Effector CD8-positive, alpha-beta T cell (primary cell): Measurements from ENCODE around the gene MRPS21.
A peak's percentile ranks its signal among the peaks of the same experiment; 100 is the strongest.
"Not testable (repeated sequence)": the region's sequence is repeated elsewhere in the genome, so short reads cannot be mapped to it uniquely, and the experiment has no call there.

ENCODE experiments used
- DNase-seq: peaks from one replicate; lab custom pipeline; 2025; lab: John Stamatoyannopoulos, UW

MRPS21 gene

DNA sequence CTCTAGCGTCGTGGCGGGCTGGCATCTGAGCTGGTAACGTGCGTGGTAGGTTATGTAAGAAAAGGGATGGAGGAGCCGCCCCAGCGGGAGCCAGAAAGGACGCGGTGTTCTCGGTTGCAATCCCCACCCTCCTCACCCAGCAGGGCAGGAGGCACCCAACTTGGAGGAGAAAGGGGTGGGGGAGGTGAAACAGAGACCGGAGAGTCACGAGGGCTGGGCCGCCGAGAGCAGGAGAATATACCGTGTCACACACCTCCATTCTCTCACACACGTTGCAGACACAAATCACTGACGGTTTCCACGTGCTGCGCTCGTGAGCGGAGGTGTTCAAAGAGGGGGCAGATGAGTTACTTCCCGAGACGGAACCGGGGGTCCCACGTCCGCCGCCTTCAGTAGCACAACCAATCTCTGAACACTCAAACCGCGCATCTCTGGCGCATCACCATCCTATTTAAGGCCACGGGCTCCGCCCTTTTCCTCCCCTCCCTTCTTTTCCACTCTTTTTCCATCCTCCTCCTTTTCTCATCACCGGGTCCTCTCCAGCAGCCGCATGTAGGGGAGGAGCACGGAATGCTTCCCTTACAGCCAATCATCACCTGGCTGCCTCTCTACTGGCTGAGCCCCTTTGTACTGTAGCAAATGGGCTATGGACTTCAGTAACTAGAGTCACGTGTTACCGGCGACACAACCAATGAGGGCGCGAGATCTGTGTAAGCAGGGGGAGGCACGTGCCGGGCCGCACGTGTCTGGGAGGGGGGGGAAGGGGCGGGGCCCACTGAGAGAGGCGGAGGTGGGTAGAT lies 11.7 kb upstream of the MRPS21 start, which contains the start of gene CIART:
TSS of gene CIART (plus strand) at position 797 of the 800 bp plus-strand sequence. CDS start 714 bp downstream, outside the sequence.
- DNase-seq = peak; percentile 71

DNA sequence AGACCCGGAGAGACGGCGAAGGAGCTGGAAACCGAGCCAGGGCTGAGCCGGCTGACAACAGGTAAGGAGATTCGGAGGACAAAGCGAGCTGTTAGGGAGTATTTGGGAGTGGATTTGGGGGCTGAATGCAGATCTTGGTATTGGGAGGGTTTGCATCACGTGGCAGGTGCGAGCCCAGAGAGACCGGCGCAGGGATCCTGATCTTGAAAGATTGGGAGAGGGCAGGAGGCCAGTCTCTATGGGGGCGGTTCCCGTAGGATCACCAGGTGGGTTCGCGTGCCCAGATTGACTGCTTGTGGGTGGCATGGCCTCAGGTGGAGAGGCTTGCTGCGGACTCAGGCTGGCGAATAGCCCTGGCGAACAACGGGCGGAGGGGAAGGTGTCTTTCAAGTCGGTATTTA lies 11.1 kb upstream of the MRPS21 start:
- no peak for DNase-seq

DNA sequence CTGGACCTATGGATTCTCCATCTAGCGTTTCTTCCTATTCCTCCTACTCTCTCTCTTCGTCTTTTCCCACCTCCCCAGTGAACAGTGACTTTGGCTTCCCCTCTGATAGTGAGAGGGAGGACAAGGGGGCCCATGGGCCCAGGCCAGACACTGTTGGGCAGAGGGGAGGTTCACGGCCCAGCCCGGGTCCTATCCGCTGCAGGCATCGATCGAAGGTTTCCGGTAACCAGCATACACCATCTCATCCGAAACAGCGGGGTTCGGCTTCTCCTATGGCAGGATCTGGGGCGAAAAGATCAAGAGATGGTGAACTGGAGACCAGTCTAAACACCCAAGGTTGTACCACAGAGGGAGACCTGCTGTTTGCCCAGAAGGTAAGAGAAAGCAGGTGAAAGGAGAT lies 10.4 kb upstream of the MRPS21 start:
- DNase-seq = no peak

DNA sequence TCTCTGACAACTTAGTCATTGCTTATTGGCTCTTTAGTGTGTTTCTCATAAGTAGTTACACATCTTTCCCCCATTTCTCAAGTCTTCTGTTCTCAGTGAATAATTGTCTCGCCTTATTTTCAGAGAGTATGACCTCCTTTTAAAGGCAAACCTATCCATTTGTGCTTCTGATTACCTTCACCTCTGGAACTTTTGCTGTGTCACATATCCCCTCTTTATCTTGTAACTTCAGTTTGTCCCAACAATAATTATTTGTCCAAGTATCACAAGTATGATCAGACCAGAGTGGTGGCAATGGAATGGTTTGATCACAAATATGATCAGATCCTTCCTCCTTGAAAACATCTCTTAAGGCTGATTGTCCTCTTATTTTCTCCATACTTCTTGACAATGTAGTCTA lies 5.3 kb upstream of the MRPS21 start:
- no peak for DNase-seq

DNA sequence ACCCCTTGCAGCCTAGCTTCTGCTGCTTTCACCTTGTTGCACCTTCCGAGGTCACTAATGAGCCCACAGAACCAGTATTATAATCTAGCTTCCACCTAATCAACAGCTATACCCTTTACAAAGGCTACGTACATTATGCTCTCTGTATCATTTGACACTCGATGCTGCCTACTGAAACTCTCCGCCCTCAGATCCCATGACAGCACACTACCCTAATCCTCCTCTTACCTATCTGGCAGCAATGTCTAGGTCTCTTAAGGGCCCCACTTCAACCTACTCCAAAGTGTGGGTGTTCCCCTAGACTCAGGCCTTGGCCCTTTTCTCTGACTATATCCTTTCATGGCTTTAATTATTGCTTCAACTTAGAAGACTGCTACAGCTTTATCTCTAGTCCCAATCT lies 4.8 kb upstream of the MRPS21 start:
- no peak for DNase-seq

DNA sequence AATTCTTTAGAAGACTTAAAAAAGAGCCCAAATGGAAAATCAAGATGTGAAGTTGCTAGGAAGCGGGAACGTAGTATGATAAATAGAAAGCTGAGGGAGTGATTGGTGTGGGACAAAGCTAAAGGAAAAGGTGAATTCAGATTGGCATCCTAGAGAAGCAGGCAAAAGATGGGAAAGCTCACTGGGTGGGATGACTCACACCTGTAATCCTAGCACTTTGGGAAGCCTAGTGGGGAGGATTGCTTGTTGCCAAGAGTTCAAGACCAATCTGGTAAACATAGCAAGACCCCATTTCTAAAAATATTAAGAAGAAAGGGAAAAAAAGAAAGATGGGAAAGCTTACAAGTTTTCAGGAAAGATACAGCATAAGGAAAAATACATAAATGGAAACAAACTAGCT lies 1.8 kb downstream of the MRPS21 start:
- no peak for DNase-seq

DNA sequence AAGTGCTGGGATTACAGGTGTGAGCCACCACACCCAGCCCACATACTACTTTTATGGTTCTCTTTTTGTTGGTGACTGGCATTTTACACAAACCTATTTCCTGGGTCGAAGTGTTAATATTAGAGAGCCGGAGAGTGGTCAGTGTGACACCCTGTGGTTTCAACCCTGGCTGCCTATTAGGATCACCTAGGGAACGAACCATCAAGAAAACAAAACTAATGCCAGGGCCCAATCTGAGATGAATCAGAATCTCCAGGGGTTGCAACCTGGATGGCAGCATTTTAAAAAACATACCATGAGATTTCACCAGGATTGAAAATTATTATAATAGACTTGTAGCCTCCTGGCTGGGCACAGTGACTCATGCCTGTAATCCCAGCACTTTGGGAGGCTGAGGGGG lies 6.1 kb downstream of the MRPS21 start:
- no peak for DNase-seq

DNA sequence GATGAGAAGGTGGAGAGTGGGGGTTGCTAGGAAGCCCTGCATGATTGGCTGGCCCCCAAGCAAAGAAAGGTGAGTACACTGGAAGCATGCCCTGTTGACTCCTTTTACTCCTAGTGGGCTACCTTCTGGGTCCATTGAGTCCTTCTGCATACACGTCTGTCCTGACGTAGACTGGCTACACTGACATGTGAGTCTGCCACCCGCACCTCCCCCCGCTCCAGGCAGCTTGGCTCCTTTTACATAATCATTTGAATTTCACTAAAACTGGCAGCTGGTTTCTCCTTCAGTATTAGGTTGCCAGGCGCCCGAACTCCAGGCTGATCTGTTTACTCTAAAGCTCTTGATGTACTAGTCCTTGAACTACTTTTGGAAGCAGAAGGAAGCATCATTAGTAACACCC lies 8.7 kb downstream of the MRPS21 start:
- DNase-seq = no peak

DNA sequence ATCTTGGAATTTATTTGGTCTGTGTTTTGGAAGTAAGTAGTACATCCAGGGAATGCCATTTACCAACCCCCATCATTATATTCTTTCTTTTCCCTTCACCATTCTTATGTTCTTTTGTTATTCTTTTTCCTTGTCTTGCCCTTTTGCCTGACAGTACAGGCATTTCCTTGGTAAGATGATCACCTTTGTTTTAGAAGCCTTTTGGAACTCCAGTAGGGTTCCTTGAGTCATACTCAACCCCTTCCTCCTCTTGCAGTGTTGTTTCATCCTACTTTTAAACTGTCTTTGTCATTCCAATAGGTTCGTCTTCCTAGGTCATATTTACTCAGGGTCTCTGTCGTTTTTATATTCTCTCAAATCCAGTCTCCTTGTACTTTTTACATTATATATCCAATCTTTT lies 9.2 kb downstream of the MRPS21 start:
- no peak for DNase-seq

DNA sequence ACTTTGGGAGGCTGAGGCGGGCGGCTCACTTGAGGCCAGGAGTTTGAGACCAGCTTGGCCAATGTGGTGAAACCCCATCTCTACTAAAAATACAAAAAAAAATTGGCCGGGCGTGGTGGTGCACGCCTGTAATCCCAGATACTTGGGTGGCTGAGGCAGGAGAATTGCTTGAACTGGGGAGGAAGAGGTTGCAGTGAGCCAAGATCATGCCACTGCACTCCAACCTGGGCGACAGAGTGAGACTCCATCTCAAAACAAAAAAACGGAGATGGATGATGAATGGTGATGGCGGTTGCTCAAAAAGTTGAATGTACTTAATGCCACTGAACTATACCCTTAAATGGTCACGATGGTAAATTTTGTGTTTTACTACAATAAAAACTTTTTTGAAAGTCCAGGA lies 14.9 kb downstream of the MRPS21 start:
- DNase-seq = not testable (repeated sequence)

DNA sequence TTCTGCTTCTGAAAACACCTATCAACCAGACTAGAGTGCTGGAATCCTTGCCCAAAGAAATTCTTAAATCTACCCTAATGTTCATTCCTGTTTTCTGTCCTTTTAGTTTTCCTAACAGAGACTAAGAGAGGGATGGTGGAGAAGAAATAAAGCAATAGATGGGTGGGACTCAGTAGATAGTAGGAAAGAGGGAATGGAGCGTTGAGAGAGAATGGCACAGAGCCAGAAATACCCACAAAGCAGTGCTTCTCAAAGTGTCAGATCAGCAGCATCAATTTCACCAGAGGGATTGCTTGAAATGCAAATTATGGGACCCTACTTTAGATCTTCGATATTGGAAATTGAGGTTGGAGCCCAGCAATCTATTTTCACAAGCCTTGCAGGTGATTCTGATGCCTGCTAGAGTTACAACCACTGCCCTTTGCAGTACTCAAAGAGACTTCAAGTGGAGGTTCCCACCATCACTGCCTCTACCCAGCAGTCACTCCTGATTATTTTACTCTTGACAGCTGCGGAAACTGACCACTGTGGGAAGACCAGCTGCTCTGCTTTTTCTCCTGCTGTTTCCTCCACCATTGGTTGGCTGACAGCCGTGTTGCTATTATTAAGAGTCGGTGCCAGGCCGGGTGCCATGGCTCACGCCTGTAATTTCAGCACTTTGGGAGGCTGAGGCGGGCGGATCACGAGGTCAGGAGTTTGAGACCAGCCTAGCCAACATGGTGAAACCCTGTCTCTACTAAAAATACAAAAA lies 16.3 kb downstream of the MRPS21 start:
- no peak for DNase-seq

DNA sequence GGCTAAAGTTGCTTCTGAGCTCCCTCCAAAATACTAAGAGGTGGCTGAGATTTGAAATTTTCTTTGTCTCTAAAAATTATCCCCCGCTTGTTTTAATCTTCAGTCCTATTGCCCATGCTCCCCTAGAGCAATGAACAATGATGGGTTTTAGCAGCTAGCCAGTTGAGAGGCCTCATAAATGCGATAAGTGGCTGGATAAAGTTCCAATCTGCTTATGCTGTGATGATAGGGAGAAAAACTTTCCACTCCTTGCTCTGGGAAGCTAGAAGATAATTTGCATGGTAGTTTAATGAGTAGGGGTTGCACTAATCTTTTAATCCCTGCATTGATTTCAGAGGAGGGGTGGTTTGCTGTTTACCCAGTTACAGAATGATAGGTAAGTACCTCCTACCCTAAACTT lies 18.1 kb downstream of the MRPS21 start:
- no peak for DNase-seq

DNA sequence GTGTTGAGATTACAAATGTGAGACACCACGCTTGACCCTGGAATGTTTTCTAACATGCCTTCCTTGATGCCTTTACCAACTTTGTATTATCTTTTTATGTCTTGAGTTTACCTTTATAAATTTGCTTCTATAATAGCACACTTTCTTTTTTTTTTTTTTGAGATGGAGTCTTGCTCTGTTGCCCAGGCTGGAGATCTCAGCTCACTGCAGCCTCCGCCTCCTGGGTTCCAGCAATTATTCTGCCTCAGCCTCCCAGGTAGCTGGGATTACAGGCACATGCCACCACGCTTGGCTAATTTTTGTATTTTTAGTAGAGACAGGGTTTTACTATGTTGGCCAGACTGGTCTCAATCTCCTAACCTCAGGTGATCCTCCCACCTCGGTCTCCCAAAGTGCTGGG lies 21.0 kb downstream of the MRPS21 start:
- DNase-seq = not testable (repeated sequence)

DNA sequence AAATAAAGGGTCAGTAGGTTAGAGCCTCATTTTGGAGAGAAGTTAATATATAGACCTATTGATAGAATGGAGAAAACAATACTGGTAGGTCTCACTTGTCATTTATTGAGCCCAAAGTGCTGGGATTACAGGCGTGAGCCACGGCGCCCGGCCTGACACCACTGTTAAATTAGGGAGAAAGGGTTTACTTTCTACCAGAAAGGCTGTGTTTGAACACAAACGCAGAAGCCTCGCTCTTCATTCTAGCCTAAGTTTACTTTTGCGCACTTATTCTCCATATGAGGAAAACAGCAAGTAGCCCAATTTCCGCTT lies 27.0 kb downstream of the MRPS21 start:
- DNase-seq = no peak

DNA sequence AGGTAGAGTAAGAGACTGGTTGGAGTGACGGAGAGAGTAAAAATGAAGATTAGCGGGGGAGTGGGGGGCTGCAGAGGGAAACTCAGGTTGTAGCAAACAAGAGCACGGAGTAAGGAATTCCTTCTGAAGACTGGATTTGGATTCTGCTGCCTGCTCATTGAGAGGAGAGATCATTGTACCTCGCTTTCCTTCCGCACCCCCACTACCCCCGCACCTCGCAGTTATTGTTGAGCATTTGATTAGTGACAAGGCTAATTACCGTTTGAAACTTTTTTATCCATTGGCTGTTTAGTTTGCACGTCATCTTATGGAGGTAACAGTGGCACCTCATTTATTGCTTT lies 28.1 kb downstream of the MRPS21 start:
- DNase-seq = no peak

DNA sequence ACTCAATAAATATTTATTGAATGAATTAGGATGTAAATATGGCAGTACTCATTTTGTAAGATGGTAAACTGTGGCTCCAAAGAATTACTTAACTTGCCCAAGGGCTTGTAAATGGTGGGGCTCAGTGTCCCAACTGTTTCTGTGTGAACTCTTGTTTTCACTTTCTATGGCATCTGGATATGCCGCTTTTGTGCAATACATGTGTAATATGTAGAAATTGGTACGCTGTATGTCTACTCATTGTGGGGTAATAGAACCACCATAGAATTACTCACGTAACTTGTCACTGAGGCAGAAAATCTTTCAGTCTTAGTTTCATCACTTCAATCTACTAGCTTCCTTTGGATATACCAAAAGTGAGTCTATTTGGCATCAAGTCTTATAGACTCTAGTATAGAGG lies 28.6 kb downstream of the MRPS21 start:
- no peak for DNase-seq

DNA sequence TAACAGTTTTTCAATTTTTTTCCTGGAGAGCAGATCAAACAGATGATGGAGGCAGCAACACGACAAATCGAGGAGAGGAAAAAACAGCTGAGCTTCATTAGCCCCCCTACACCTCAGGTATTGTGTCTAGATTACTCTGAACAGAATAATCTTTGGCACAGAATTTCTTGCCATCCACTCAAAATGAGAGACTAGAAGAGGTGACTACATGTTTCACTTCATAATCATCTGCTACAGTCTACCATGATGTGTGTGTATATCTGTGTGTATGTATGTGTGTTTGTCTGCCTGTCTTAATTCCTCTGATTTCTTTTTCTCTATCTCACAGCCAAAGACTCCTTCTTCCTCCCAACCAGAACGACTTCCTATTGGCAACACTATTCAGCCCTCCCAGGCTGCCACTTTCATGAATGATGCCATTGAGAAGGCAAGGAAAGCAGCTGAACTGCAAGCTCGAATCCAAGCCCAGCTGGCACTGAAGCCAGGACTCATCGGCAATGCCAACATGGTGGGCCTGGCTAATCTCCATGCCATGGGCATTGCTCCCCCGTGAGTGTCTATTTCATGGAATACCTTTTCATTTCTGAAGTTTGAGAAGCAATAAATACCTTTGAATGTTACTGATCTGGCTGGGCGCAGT lies 39.1 kb downstream of the MRPS21 start:
- no peak for DNase-seq

DNA sequence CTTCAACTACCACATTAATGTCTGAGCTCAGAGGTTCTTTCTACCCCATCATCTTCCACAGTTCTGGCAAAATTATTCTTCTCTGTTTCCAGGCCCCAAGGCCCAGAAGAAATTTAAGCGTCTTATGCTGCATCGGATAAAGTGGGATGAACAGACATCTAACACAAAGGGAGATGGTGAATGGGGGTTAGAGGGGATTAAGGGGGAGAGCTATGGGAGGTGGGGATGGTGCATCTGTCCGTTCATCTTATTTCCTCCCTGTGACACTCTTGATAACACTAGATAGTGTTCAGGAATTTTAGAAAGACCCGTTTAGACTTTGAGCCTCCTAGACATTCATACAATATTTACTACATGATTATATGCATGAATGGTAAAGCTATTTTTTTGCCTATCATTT lies 52.7 kb downstream of the MRPS21 start:
- DNase-seq = no peak

DNA sequence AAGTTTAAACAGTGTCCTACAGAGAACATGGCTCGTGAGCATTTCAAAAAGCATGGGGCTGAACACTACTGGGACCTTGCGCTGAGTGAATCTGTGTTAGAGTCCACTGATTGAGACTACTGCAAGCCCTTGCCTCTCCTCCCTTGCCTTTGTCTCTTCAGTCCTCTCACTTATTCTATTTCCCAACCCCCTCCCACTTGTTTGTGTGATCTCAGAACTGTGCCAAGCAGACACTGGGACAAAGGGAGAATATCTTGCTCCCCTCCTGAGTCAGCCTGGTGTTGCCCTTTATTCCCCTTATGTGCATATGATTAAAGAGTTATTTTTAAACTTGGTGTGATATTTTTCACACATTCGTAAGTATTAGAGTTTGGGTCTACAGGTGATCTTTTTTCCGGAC lies 59.2 kb downstream of the MRPS21 start:
- DNase-seq = no peak
